ENCODE measurements around the gene PUM2.
"Not testable (repeated sequence)": the region's sequence is repeated elsewhere in the genome, so short reads cannot be mapped to it uniquely, and the experiment has no call there.

The PUM2 gene, protein sequence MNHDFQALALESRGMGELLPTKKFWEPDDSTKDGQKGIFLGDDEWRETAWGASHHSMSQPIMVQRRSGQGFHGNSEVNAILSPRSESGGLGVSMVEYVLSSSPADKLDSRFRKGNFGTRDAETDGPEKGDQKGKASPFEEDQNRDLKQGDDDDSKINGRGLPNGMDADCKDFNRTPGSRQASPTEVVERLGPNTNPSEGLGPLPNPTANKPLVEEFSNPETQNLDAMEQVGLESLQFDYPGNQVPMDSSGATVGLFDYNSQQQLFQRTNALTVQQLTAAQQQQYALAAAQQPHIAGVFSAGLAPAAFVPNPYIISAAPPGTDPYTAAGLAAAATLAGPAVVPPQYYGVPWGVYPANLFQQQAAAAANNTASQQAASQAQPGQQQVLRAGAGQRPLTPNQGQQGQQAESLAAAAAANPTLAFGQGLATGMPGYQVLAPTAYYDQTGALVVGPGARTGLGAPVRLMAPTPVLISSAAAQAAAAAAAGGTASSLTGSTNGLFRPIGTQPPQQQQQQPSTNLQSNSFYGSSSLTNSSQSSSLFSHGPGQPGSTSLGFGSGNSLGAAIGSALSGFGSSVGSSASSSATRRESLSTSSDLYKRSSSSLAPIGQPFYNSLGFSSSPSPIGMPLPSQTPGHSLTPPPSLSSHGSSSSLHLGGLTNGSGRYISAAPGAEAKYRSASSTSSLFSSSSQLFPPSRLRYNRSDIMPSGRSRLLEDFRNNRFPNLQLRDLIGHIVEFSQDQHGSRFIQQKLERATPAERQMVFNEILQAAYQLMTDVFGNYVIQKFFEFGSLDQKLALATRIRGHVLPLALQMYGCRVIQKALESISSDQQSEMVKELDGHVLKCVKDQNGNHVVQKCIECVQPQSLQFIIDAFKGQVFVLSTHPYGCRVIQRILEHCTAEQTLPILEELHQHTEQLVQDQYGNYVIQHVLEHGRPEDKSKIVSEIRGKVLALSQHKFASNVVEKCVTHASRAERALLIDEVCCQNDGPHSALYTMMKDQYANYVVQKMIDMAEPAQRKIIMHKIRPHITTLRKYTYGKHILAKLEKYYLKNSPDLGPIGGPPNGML

DNA sequence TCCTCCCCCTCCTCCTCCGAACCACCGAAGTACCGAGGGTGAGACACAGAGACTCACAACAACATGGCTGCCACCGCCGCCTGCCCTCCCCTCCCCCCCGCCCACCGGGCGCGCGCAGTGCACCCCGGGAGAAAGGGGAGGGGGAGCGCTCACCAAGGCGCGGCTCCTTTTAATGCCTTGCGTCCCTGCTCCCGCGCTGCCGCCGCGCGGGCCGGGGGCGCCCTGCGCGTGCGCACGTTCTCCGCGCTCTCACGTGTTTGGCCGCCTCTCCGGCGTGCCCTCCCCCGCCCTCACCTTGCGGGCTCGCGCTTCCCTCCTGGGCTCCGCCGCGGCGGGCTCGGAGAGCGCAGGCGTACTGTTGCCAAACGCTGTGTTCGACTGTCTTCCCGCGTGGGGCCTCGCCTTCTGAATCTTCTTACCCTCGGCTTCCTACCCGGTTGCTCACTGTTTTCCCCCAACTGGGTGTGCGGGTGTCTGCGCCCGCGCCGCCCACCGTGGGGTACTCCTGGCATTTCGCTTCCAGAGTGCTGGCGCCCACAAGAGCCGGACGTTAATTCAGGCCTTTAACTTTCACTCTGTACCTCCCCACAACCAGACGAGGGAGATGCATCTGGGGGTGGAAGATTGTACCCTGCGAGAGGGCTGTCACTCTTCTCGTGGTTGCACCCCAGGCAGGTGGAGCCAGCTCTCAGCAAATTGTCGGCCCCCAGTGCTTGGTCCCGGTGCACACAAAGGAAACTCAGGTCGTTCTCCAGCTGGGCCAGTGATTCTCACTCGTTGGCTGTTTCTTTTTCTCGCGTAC lies at the start of gene PUM2:
Gene PUM2 (minus strand): TSS at position 92 of the 802 bp plus-strand sequence. CDS start 23,484 bp downstream, outside the sequence.
- peak; percentile 93 for DNase-seq

GRCh38 chr2:20400306-20400705 lies 49.7 kb upstream of the PUM2 start:
- DNase-seq, result no peak

GRCh38 chr2:20398956-20399567 lies 48.4 kb upstream of the PUM2 start:
- DNase-seq, result no peak

DNA sequence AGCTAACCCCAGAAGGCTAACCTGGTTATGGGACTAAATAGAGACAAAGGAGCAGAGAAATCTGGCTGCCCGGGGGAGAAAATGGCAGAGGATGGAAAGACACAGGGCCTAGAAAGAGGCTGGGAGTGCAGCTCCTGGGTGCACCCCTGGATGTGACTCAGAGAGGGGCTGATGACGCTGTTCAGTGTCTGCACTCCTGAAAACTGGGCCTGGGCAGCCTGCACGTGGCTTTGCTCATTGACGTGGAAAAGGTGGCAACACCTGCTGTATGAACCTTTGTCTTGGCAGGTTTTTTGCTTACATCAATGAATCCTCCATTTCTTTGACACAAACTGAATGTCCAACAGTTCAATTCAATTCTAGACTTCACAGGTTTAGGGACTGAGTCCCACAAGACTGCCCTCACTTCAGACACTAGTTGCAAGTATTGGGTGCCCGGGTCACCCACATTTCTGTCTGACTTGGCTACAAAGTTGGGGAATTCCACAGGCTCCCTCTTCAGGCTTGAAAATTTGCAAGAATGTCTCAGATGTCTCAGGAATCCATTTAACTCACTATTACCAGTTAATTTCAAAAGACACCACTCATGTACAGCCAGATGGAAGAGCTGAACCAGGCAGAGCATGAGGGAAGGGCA lies 47.3 kb upstream of the PUM2 start:
- DNase-seq, result no peak

GRCh38 chr2:20396356-20397000 lies 45.8 kb upstream of the PUM2 start:
- DNase-seq, result no peak

GRCh38 chr2:20393986-20394385 lies 43.3 kb upstream of the PUM2 start:
- no peak for DNase-seq

DNA sequence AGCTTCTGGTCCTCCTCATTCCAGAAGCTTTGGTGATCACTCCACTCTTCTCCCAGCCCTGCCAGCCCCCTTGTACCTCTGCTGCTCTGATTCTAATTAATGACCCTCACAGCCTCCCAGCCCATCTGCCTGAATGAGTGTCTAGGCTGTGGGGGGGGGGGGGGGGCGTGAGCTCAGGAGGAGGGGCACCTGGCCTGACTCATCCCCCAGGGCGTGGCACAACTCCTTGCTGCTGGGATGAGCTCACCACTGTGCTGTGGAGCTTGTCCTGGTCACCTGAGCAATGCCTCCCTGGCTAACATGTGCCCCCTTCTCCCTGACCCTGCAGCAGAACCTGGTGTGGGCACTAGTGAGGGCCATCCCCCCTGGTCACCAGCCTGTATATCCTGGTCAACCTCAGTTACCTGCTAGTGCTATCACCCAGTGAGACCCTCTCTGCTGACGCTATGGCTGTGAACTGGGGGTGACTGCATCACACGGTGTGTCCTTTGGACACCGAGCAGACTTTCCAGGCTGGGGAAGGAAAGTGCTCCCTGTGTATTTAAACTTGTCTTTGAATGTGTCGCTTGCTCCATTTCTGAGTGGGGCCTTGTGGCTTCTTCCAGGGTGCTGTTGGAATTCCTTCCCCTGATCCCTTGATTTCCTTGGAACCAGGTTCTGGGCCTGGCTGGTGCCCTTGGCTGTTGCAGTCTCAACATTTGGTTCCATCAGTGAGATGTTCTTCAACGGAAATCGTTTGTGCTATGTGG lies 41.5 kb upstream of the PUM2 start:
- no peak for DNase-seq

GRCh38 chr2:20390524-20391123 lies 40.0 kb upstream of the PUM2 start:
- no peak for DNase-seq

DNA sequence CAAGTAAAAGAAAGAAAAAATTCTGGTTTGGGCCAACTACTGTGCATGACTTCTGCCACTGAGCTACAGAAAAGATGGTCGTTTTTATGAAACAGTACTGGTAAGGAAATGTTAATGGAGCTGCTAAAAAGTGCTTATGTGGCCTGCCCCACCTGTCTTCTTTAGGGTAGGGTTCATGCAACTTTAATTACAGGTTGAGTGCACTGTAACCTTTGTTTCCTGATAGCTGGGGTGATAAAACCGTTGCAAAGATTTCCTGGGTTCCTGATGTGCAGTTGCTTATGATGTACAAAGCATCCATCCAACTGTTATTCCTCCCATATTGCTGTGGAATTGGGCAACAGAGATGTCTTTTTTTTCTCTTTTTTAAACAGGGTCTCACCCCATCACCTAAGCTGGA lies 34.3 kb upstream of the PUM2 start:
- no peak for DNase-seq

DNA sequence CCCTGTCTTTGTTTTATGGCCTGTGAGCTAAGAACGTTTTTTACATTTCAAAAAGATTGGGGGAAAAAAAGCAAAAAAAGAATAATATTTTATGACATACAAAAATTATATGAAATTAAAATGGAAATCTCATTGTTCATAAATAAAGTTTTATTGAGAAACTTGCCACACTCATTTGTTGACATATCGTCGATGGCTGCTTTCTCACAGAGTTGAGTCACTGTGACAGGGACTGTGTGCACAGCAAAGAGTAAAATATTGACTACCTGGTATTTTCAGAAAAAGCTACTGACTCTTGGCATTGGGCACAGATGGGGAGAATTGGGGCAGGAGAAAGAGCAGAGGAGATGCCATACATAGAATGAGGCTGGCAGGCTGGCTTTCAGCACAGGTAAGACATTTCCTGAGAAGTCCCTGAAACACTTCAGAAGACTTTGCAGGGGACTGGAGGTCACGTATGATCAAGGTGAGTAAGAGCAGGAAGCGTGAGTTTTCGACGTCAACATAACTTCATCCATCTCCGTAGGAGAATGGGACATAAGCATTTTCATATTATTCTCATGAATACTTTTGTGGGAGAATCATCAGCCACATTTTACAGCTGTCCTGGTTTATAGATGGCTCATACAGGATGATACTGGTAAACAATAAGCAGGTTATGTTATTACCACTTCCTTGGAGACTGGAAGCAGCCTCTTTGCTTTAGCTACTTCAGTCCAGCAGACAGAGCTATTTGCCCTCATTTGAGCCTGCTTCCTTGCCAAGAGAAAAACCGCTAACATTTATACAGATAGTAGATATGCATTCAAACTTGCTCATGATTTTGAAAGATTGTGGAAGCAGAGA lies 32.5 kb upstream of the PUM2 start:
- no peak for DNase-seq

DNA sequence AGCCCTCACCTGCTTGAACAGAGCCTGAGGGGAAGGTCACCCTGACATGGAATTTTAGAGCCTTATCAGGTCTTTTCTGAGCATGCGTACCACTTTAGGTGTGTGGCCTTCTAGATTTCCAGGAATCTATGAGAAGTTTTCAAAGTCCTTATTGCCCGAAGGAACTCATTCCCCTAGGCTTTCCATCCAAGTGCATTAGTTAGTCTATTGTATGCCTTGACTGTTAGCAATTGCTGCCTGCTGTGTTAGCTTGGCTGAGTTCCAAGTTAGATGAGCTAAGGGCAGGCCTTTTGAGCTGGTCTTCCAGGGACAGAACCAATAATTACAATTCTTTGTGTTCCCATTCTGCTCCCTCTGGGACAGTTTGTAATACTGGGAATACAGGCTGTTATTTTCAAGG lies 30.8 kb upstream of the PUM2 start:
- DNase-seq, result no peak

DNA sequence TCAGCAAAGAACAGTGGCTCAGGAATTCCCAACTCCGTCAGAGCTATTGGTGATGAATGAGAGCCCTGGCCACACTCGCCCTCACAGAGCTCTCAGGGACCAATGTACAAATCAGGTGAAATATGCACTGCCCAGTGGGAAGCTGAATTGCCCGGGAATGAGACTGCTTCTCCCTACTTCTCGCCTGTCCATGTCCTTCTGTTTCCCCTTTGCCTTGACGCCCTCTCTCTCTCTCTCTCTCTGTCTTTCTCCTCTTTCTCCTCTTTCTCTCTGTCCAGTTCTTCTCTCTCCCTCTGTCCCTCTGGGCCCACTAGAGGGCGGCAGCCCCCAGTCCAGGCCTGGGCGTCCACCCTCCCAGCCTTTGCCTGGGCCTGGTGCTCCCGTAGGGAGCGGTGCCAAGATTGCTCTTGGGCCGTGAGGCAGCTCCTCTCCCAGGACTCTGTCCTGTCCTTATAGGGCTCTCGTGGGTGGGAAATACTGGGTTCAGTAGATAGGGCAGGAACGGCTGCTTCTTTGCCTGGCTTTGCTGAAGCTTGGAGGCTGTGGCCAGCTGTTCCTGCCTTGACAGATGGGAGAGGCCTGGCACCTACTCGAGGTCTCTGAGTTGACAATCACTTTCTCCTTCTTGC lies 28.4 kb upstream of the PUM2 start:
- no peak for DNase-seq

- DNase-seq, result no peak
Observed at GRCh38 chr2:20378341-20378740, 27.7 kb upstream of the PUM2 start.

DNA sequence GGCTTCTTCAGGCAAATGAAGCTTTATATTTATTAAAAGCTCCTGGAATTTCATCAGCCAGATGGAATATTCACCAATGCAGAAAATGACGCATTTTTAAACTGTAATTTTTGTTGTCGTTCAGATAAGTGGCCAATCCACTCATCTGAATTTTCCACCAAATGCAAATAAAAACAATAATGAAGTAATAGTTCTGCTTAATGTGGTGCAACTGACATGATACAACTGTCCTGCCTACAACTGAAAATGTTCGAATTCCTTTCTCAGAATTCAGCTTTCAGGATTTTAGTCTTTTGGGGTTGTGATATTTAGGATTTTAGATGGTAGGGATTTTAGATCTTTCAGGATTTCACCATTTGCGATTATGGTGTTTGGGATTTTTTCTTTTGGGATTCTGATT lies 27.1 kb upstream of the PUM2 start:
- DNase-seq, result no peak

DNA sequence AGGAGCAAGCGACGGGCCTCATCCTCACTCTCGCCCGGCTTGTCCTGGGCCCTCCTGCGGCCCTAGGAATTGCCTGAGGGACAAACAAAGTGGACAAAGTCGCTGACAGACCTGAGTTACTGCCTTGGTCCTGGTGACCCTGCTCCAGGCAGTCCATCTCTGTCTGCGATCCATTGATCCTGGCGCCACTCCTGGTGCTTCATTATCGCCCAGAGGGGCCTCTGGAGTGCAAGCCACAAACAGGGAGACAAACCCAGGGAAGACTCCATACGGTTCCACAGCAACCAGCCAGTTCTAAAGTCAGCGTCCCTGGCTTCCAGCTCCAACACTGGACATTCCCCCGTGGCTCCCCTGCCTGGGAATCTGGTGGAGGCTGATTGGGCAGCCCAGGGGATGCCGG lies 24.3 kb upstream of the PUM2 start:
- DNase-seq, result not testable (repeated sequence)

- no peak for DNase-seq
Observed at GRCh38 chr2:20372896-20373640, 22.4 kb upstream of the PUM2 start.

- no peak for DNase-seq
Observed at GRCh38 chr2:20371323-20372025, 20.8 kb upstream of the PUM2 start.

All from NCI-H1048 (cell line).